Glomerular endothelial cell (primary cell): ENCODE measurements around the gene OR1J4. TPM values are rescaled to one million over a fixed set of nuclear protein-coding genes. Genes with fewer than 3 reads are reported as not detected.

ENCODE experiments used
- DNase-seq: peaks from one replicate; pipeline ENCODE4 v3.0.0-alpha.2; 2011; ENCODE audit warnings: low read depth, low spot score; ENCODE audit errors: extremely low read depth
- total RNA-seq: library from RNA; depleted of rRNA; stranded (reverse); fragments of >200 nt; gene quantifications from 2 replicates; pipeline ENCODE4 v1.2.3, GENCODE V29; 2015

The OR1J4 gene
- total RNA-seq, 1 donor from 2014 or later: not detected

DNA sequence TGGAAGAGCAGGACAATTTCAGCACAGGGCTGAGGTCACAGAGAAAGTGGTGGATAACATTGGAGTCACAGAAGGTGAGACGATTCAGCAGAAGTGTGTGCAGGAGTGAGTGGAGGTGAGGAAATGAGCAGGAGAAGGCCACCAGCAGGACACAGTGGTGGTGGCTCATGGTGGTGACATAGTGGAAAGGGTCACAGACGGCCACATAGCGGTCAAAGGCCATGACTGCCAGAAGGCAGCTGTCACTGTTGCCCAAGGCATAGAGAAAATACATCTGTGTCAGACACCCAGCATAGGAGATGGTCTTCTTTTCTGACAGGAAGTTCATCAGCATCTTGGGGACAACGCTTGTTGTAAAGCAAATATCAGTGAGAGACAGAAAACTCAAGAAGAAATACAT, 49.0 kb downstream of the OR1J4 start:
- DNase-seq: no peak

Other genes with a start within 250 kb of the OR1J4 start
- gene PTGS1, start 148.1 kb upstream of the OR1J4 start, total RNA-seq: 1.1 and 4.2 TPM in 2 replicates
- gene OR1J1, start 41.2 kb upstream of the OR1J4 start, total RNA-seq: not detected in 2 replicates
- gene OR1J2, start 8.3 kb upstream of the OR1J4 start, total RNA-seq: not detected in 2 replicates
- not detected in 2 replicates for gene OR1N1, start 8.2 kb downstream of the OR1J4 start, total RNA-seq
- not detected in 2 replicates for gene OR1N2, start 34.0 kb downstream of the OR1J4 start, total RNA-seq
- 1.1 and 1.3 TPM in 2 replicates for gene OR1L8, start 64.2 kb downstream of the OR1J4 start, total RNA-seq
- not detected in 2 replicates for gene OR1Q1, start 95.6 kb downstream of the OR1J4 start, total RNA-seq
- gene OR1B1, start 138.5 kb downstream of the OR1J4 start, total RNA-seq: 0.39 TPM in 1 of 2 replicates, not detected in the other
- gene OR1L1, start 142.6 kb downstream of the OR1J4 start, total RNA-seq: not detected in 2 replicates
- not detected in 2 replicates for gene OR1L3, start 156.0 kb downstream of the OR1J4 start, total RNA-seq
- gene OR1L4, start 204.8 kb downstream of the OR1J4 start, total RNA-seq: not detected in 2 replicates
- not detected in 2 replicates for gene OR1L6, start 223.2 kb downstream of the OR1J4 start, total RNA-seq